NCI-H748 treated with DMSO at 0.1 percent for 48 hours (cell line): Measurements from ENCODE around the gene RTN4R.

Experiments
- DNase-seq: peaks from one replicate; lab custom pipeline; 2025; lab: John Stamatoyannopoulos, UW

The RTN4R gene

GRCh38 chr22:20214853-20215252 is 53.3 kb downstream of the RTN4R start:
- no peak for DNase-seq

GRCh38 chr22:20213833-20214708 is 54.0 kb downstream of the RTN4R start:
- no peak for DNase-seq

- no peak for DNase-seq
Measured at GRCh38 chr22:20212754-20213699, 55.1 kb downstream of the RTN4R start.

- no peak for DNase-seq
Measured at GRCh38 chr22:20211997-20212753, 55.9 kb downstream of the RTN4R start.

- DNase-seq, result no peak
Measured at GRCh38 chr22:20211409-20211996, 56.6 kb downstream of the RTN4R start.

GRCh38 chr22:20210473-20211059 is 57.6 kb downstream of the RTN4R start:
- no peak for DNase-seq

- no peak for DNase-seq
Measured at GRCh38 chr22:20209761-20210250, 58.3 kb downstream of the RTN4R start.

GRCh38 chr22:20208713-20209310 is 59.3 kb downstream of the RTN4R start:
- no peak for DNase-seq

- DNase-seq, result no peak
Measured at GRCh38 chr22:20207277-20208025, 60.7 kb downstream of the RTN4R start.

GRCh38 chr22:20206709-20207215 is 61.4 kb downstream of the RTN4R start:
- DNase-seq, result no peak

- DNase-seq, result no peak
Measured at GRCh38 chr22:20205964-20206708, 62.0 kb downstream of the RTN4R start.

- DNase-seq, result no peak
Measured at GRCh38 chr22:20205464-20205963, 62.6 kb downstream of the RTN4R start.

GRCh38 chr22:20204806-20205205 is 63.3 kb downstream of the RTN4R start:
- DNase-seq, result no peak

GRCh38 chr22:20204311-20204710 is 63.8 kb downstream of the RTN4R start:
- no peak for DNase-seq

- DNase-seq, result no peak
Measured at GRCh38 chr22:20203552-20204201, 64.4 kb downstream of the RTN4R start.

GRCh38 chr22:20203142-20203551 is 65.0 kb downstream of the RTN4R start:
- DNase-seq, result no peak

GRCh38 chr22:20201837-20202392 is 66.2 kb downstream of the RTN4R start:
- DNase-seq, result no peak

- DNase-seq, result no peak
Measured at GRCh38 chr22:20199906-20200305, 68.2 kb downstream of the RTN4R start.
